DMS 273 treated with DMSO at 0.1 percent for 48 hours (cell line): Measurements from ENCODE around the gene UBTD2.
"Not testable (repeated sequence)": the region's sequence is repeated elsewhere in the genome, so short reads cannot be mapped to it uniquely, and the experiment has no call there.

ENCODE experiments used
- DNase-seq: peaks from one replicate; lab custom pipeline; 2025; lab: John Stamatoyannopoulos, UW

Gene UBTD2, protein sequence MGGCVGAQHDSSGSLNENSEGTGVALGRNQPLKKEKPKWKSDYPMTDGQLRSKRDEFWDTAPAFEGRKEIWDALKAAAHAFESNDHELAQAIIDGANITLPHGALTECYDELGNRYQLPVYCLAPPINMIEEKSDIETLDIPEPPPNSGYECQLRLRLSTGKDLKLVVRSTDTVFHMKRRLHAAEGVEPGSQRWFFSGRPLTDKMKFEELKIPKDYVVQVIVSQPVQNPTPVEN

GRCh38 chr5:172283020-172283861, at the start of gene UBTD2:
UBTD2 (minus strand) TSS chr5:172283764; CDS start chr5:172283665, 99 bp downstream.
- DNase-seq = peak; percentile 77

GRCh38 chr5:172326901-172327300, 43.3 kb upstream of the UBTD2 start:
- DNase-seq = not testable (repeated sequence)

DNA sequence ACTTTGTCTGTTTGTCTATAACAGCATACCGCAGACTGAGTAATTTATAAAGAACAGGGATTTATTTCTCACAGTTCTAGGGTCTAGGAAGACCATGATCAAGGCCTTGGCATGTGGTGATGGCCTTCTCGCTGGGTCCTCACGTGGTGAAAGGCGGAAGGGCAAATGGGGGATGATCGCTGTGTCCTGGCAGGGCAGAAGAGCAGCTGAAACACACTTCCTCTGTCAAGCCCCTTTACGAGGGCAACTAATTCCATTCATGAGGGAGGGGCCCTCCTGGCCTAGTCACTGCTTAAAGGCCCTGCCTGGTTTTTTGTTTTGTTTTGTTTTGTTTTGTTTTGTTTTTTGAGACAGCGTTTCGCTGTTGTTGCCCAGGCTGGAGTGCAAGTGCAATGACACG, 41.9 kb upstream of the UBTD2 start:
- DNase-seq = no peak

GRCh38 chr5:172322028-172322965, 38.7 kb upstream of the UBTD2 start:
- DNase-seq = no peak

- no peak for DNase-seq
Observed at GRCh38 chr5:172321593-172321992, 38.0 kb upstream of the UBTD2 start.

DNA sequence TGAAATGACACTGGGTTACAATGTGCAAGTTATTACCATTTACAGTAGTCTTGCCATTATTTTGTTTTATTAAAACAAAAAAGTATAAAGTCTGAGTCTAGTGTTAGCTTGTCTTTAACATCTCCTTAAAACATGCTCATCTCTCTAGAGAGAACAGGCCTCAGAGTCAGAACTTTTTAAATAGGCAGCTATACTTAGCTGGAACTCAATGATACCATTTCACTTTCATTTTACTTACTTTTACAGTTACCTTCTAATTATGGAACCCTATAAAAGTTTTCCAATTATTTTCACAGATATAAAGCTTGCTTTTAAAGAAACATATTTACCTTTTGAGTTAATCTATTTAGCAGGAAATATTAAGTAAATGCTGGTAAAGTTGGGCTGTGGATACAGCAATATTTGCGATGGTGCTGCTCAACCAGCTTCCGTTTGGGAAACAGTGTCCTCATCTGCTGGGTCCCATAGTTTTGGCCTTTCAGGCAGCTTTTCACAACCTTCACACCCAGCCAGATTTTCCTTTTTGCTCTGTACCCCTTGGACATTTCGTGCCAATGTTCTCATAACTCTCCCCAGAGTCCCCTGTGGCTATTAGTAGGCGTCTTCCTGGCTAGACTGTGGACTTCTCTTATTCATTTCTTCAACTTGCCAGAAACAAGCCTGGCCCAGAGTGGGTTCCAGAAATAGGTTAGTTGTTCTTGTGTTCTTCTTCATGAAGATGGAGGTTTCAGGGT, 36.3 kb upstream of the UBTD2 start:
- DNase-seq = no peak

DNA sequence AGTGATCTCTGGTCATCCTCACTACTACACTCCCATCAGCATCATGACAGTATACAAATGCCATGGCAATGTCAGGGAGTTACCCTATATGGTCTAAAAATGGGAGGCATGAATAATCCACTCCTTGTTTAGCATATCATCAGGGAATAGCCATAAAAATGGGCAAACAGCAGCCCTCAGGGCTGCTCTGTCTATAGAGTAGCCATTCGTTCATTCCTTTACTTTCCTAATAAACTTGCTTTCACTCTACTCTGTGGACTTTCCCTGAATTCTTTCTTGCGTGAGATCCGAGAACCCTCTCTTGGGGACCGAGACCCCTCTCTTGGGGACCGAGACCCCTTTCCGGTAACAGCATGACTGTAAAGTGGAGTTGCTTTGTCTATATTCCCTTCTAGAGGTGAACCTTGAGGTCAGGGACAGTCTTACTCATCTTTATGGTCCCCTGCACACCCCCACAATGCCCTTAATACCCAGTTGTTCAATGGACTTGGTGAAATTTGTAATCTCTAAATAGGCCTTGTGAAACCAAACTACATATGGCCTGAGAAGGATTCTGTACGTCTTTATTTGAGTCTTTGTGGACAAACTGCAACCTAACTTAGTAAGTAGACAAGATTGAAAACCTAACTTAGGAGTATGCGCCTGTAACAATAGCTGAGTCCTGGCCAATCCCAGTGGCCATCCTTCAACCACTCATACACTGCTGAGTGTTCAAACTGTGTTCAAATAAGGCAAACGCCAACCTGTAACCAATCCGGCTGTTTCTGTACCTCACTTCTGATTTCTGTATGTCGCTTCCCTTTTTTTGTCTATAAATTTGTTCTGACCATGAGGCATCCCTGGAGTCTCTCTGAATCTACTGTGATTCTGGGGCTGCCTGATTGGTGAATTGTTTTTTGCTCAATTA, 32.3 kb upstream of the UBTD2 start:
- DNase-seq = no peak

DNA sequence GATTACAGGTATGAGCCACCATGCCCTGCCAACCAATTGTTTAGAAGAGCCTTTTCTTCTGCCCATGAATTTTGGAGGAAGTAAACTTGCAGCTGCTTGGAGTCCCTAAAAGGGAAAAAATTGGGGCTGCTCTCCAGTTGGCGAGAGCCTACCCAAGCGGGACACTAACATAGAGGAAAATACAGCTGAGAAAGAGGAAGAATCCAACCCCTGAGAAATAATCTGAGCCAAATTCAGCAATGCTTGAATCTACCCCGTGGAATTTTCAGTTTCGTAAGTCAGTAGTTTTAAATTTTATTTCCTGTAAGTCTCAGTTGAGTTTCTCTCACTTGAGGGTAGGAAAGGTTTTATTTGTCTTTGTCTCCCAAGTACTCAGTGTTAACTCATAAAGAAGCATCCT, 30.4 kb upstream of the UBTD2 start:
- DNase-seq = no peak

- no peak for DNase-seq
Observed at GRCh38 chr5:172312286-172312685, 28.7 kb upstream of the UBTD2 start.

- no peak for DNase-seq
Observed at GRCh38 chr5:172311605-172312004, 28.0 kb upstream of the UBTD2 start.

DNA sequence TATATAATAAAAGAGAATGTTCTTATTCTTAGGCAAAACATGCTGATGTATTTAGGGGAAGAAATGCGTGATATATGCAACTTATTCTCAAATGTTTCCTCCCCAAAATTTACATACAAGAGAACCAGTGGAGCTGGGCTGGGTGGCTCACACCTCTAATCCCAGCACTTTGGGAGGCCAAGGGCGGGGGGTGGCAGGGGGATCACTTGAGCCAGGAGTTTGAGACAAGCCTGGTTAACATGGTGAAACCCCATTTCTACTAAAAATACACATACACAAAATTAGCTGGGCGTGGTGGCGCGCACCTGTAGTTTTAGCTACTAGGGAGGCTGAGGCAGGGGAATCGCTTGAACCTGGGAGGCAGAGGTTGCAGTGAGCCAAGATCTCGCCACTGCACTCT, 27.5 kb upstream of the UBTD2 start:
- DNase-seq = no peak

DNA sequence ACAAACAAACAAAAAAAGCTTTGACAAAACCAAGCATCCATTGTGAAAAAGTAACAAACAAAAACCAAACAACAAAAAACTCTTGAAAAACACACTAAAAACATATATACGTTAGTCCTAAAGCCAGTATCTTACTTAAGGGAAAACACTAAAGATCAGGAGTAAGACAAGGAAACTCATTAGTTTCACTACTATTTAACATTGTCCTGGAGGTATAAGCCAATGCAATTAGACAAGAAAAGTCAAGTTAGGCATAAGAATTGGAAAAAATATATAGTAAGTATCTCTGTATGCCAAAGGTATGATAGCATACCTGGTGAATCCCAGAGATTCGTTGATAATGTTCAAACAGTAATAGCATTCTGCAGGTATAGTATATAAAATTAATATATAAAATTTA, 21.8 kb upstream of the UBTD2 start:
- DNase-seq = no peak

DNA sequence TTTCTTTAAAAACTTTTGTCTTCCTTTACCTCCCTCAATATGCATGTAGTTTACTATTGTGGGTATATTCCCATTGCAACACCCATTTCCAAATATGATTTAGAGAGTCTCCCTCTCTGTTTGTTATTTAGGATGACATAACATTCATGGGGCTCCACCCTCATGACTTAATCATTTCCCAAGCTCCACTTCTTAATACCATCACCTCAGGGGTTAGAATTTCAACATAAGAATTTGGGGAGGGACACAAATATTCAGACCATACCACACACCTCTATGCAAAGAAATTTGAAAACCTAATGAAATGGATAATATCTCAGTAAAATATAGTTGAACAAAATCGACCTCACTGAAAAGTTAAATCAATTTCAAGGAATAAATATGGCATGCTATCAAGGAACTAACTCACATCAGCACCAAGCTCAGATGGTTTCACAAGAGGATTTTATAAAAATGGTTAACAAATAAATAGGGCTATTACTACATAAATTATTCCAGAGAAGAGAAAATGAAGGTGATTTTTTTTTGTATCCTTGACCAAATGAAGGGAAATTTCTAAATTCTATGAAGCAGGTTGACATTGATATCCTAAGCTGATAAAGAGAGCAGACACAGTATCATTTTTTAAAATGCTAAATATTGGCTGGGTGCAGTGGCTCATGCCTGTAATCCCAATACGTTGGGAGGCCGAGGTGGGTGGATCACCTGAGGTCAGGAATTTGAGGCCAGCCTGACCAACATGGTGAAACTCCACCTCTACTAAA, 20.2 kb upstream of the UBTD2 start:
- DNase-seq = no peak

DNA sequence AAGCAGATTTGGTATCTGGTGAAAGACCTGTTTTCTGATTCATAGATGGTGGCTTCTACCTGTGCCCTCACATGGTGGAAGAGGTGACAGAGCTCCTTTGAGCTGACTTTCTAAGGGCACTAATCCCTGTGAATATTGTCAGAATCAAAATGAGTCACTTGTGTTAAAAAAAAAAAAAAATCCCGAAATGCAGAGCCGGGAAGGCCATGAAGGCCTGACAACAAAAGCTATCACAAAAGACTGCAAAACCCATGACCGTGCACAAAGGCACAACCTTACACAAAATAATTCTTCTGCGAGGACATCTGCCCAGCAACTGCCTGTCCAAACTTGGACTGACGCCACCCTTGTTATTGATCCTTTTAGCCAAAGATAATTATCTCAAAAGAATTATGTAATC, 19.6 kb upstream of the UBTD2 start:
- no peak for DNase-seq

DNA sequence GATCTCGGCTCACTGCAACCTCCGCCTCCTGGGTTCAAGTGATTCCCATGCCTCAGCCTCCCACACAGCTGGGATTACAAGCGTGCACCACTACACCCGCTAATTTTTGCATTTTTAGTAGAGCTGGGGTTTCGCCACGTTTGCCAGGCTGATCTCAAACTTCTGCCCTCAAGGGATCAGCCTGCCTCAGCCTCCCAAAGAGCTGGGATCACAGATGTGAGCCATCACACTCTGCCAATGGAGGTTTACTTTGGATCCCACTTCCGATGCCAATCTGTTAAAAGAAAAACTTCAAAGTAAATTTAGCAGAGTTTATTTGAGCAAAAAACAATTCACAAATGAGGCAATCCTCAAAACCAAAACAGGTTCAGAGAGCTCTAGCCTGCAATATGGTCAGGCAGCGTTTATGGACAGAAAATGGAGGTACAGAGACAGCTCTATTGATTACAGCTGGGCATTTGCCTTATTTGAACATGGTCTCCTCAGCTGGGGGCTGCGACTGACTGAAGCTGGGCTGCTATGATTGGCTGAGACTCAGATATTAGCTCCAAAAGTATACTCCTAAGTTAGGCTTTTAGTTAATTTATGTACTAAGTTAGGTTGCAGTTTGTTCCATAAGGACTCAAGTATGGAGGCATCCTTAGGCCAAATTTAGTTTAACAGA, 18.6 kb upstream of the UBTD2 start:
- no peak for DNase-seq

GRCh38 chr5:172299916-172300439, 16.4 kb upstream of the UBTD2 start:
- DNase-seq = no peak

DNA sequence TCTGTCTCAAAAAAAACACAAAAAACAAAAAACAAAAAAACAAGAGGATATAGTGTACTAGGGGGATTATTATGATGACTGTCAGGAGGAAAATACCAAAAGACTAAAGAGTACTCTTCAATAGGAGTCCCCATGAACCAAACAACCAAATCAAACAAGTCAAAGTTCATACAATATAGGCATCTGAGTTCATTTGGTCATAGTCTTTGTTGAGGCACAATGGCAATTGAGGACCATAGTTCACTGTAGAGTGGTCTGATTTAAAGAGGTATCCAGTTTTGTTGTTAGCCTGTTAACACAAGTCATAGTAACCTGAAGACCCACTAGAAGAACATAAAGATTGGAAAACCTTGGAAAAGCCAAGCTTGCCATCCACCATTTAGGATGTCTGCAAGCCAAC, 11.3 kb upstream of the UBTD2 start:
- DNase-seq = no peak

- DNase-seq = no peak
Observed at GRCh38 chr5:172293745-172294342, 10.3 kb upstream of the UBTD2 start.
